Measurements from ENCODE around the gene PALB2.
A peak's percentile ranks its signal among the peaks of the same experiment; 100 is the strongest.
"Not testable (repeated sequence)": the region's sequence is repeated elsewhere in the genome, so short reads cannot be mapped to it uniquely, and the experiment has no call there.

PALB2 gene

GRCh38 chr16:23642246-23642774, 1.2 kb upstream of the PALB2 start:
- DNase-seq, result no peak

GRCh38 chr16:23640615-23640930, 537 bp downstream of the PALB2 start:
- no peak for DNase-seq

DNA sequence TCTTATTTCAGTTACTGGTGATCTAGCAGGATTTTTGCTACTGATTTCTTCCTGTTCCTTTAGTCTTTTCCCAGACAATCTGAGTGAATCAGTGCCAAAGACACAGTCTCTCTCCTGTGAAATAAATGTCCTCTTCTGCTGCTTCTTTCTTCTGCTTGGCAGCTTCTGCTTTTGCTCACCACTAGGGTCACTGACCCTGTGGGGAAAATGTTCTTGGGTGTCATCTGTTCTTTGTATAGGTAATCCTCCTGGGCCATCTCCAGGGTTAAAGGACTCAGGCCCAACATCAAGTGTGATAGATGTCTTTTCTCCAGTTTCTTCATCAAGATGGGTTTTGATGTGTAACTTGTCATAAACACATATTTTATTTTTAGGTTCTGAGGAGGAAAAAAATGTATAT, 5.2 kb downstream of the PALB2 start:
- no peak for DNase-seq

DNA sequence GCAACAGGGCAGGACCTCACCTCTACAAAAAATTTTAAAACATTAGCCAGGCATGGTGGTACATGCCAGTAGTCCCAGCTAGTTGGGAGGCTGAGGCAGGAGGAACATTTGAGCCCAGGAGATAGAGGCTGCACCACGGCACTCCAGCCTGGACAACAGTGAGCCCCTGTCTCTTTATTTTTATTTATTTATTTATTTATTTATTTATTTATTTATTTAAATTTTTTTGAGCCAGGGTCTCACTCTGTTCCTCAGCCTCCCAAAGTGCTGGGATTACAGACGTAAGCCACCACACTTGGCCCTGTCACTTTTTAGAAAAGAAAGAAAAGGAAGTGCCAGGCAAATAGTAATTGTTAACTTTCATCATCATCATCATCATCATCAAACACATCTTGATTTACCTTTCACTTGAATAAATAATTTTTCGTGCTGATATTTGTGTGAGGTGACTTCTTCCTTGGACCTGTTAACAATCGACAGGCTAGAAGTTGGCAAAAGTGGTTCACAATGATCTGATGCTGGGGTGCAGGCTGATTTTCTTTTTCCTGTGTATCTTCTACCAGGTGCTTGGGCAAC, 6.6 kb downstream of the PALB2 start:
- DNase-seq, result no peak

GRCh38 chr16:23631874-23632273, 9.2 kb downstream of the PALB2 start:
- DNase-seq, result not testable (repeated sequence)

DNA sequence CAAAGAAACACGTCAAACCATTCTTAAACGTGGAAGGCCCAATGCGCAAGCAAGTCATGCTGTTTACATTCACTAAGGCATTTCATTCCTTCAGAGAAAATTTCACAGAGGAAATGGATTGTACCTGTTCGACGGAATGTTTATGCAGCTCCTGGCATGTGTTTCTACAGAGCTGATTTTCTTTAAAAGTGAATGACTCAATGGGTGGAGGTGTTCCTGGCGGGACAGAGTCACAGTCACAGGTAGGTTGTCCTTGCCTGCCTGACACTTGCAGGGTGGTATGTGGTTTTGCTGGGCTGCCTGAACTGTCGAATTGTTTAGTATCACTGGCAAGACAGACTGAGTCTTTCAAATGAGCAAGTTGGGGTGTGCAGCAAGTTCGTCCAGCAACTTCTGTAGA, 11.6 kb downstream of the PALB2 start:
- DNase-seq, result no peak

- DNase-seq, result no peak
Observed at GRCh38 chr16:23624092-23624491, 17.0 kb downstream of the PALB2 start.

- no peak for DNase-seq
Observed at GRCh38 chr16:23615805-23616204, 25.3 kb downstream of the PALB2 start.

DNA sequence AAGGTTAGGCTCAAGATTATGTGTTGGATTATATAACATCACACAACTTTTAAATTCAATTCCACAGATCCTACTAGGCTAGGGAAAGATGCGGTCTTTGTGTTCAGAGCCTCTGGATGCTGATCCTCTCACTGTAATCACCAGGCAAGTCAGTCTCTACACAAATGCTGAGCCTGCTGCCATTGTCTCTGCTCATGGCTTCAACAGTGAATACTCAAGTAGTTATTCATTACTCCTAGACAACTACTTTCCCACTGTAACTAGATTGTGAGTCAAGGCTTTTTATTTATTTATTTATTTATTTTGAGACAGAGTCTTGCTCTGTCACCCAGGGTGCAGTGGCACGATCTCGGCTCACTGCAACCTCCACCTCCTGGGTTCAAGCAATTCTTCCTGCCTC, 29.2 kb downstream of the PALB2 start:
- no peak for DNase-seq

- not testable (repeated sequence) for DNase-seq
Observed at GRCh38 chr16:23610905-23611304, 30.2 kb downstream of the PALB2 start.

GRCh38 chr16:23609929-23610328, 31.2 kb downstream of the PALB2 start:
- no peak for DNase-seq

DNA sequence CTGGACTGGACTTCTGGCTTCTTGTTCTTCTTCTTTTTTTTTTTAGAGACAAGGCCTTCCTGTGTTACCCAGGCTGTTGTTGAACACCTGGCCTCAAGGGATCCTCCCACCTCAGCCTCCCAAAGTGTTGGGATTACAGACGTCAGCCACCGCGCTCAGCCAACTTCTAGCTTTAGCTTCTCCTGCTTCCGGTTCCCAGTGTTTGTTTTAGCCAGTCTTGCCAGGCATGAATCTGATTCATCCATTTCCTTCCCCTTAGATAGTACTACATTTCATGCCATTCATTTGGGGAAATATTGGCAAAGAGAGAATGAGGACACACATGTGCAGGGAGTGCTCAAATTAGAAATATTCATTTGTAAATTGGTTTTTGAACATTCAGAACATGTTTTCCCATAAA, 32.9 kb downstream of the PALB2 start:
- no peak for DNase-seq

DNA sequence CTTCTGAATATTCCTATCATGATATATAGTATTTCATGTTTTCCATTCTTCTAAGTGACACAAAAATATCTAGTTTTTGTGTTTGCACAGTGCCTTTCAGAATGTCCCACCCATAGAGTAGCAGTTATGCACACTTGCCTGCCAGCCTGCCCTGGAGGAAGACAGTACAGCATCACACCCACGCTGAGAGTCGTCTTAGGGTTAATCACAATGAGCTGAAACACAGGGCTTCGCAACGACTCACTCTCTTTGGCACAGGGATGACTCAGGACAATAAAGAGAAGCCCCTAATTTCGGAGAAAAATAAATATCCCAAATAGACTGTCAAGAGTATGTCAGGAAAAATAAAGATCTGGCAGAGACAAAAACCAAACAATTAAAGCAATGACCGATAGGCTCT, 33.4 kb downstream of the PALB2 start:
- no peak for DNase-seq

GRCh38 chr16:23597003-23597756, 43.9 kb downstream of the PALB2 start:
- no peak for DNase-seq

DNA sequence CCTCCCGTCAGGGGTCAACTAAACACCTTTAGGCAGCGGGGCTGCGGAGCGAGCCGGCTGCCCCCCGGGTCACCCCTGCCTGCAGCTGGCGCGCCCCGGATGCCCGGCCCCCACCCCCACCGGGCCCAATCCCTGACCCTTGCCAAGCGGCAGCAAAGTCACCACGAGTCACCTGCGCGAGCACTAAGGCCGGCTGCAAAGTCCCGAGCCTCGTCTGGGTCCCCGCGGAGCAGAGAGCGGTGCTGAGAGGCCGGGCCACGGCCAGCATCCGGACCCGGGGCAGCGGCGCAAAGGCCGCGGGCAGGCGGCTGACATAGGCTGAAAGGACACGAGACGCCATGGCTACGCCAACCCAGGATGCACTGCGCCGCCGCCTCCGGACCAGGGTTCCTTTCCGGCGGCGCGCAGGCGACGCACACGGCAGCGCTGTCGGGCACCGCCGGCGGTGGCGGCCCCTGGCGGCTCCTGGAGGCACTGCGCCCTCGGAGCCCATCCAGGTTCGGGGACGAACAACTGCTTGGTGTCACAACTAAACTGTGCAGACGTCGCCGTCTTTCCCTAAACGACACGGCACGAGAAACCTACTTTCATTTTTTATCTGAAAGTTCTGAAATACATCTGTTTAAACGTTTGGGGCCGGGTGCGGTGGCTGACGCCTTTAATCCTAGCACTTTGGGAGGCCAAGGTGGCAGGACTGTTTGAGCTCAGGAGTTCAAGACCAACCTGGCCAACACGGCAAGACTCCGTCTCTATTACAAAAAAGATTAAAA, 45.0 kb downstream of the PALB2 start, which contains the start of gene NDUFAB1:
TSS of gene NDUFAB1 (minus strand) at position 366 of the 770 bp plus-strand sequence. CDS start at position 340, 26 bp downstream.
- DNase-seq, result peak; percentile 94 to 96

GRCh38 chr16:23595246-23595950, 45.7 kb downstream of the PALB2 start:
- no peak for DNase-seq

GRCh38 chr16:23594186-23594585, 46.9 kb downstream of the PALB2 start:
- DNase-seq, result no peak

- DNase-seq, result no peak
Observed at GRCh38 chr16:23590181-23590580, 50.9 kb downstream of the PALB2 start.

DNA sequence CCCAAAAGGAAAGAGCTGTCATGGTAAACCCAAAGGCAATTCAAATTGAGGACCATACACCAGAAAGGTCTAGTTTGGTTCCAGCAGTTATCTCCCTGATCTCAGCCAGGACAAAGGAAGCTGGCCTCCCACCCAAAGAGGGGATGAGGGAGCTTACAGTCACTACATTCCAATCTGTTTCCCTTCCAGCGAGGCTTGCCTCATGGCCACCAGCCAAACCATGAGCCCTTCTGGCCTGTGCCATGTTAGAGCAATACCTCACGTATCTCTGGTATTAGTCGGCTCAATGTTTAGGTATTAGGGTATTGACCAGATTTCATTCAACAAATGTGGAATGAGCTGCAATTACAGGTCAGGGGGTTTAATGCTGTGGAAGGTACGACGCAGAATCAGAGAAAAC, 53.4 kb downstream of the PALB2 start:
- no peak for DNase-seq

- no peak for DNase-seq
Observed at GRCh38 chr16:23584186-23585076, 56.7 kb downstream of the PALB2 start.

- DNase-seq, result not testable (repeated sequence)
Observed at GRCh38 chr16:23583271-23583670, 57.8 kb downstream of the PALB2 start.

DNA sequence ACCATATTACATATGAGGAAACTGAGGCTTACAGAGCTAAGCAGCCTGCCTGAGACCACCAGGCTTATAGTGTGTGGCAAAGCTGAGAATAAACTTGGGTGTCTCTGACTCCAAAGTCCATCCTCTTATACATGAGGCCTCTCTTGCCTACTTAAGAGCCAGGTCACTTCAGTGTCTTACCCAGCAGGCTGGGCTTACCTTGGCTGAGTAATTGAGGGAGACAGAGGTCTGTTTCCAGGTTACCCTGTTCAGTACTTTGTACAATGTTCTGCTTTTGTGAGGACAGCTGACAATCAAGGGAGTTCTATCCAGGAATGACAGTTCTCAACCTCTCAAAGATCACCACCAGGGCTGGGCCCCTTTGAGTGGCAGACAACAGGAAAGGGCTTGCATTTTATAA, 59.3 kb downstream of the PALB2 start:
- no peak for DNase-seq

Data from stimulated activated CD4-positive, alpha-beta T cell treated with anti-CD3 and anti-CD28 coated beads, Interleukin-2, amount 100 ng/mL, for 48 hours (primary cell).